ENCODE data around the gene USP19. TPM values are rescaled to one million over a fixed set of nuclear protein-coding genes. Genes with fewer than 3 reads are reported as not detected.
A peak's percentile ranks its signal among the peaks of the same experiment; 100 is the strongest.

USP19 gene
- total RNA-seq, 1 experiment from 2014 or later = 73.3 TPM

DNA sequence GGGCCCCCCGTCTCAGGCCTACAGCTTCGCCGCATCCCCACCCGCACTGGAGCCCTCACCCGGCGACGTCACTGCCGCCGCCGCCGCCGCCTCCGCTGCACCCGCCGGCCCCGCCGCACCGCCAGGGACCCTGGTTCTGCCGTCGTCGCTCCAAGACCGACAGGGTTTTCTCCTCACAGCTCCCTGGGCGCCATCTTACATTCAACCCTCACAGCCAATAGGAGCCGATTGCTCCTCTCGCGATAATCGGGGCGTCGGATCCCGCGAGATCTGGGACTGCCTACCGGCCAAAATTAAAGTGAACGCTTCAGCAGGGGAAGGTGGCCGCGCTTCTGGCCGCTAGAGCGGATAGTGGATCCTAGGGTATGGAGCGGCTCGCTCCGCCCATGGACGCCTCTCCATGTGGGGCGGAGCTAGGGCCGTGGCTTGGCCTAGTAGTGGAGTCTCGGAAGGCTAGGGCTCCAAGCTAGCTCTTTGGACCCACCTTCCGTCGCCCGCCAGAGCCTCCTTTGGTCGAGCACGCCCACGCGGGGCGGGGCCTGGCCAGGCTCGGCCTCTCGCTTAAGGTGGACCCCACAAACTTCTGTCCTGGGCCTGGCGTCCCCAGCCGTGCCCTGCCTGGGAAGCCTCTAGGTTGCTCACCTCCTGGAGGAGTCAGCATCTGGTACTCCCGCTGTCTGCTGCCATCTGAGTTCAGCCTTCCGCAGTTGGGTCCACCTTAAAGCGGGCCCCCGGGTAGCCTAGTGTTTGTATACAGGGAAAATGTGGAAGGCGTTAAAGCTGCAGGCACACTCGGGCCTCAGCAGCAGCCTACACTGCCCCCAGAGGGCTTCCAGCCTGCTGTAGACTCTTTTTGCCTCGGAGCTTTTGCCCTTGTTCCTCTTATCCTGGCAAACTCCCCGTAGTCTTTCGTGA lies 26.5 kb downstream of the USP19 start, which contains the start of gene QRICH1:
QRICH1 (minus strand) TSS at position 219 of the 915 bp plus-strand sequence. CDS start 17,054 bp downstream, outside the sequence.
- Mint-ChIP-seq H3K36me3 (peaks cover 30% of the 10 kb centered on the region), H3K27ac (peak within 1 kb of the TSS; percentile 97), H3K4me3 (peak within 1 kb of the TSS; percentile 89), H3K4me1 (peaks cover 8% of the 10 kb centered on the region), H3K9me3 (no peaks in the 10 kb centered on the region), H3K27me3 (ENCODE audit: low read depth) (no peaks in the 10 kb centered on the region)
- CTCF ChIA-PET = interaction anchor here (0.5 to 3.7 kb wide), 29 partner anchors 10 to 658 kb away, joined by 3 to 38 read pairs (median 5); partner anchors contain the start of genes AMT, IMPDH2, KLHDC8B and LAMB2
- POLR2A ChIA-PET = interaction anchor here (0.5 to 3.1 kb wide), 24 partner anchors 10 to 376 kb away, joined by 3 to 40 read pairs (median 6); partner anchors contain the start of genes DAG1, IMPDH2, KLHDC8B and LAMB2
- peak; percentile 98 for DNase-seq (ENCODE audit: low spot score)
- ATAC-seq = peak; percentile 84
- TF ChIP-seq, protein P1, sequence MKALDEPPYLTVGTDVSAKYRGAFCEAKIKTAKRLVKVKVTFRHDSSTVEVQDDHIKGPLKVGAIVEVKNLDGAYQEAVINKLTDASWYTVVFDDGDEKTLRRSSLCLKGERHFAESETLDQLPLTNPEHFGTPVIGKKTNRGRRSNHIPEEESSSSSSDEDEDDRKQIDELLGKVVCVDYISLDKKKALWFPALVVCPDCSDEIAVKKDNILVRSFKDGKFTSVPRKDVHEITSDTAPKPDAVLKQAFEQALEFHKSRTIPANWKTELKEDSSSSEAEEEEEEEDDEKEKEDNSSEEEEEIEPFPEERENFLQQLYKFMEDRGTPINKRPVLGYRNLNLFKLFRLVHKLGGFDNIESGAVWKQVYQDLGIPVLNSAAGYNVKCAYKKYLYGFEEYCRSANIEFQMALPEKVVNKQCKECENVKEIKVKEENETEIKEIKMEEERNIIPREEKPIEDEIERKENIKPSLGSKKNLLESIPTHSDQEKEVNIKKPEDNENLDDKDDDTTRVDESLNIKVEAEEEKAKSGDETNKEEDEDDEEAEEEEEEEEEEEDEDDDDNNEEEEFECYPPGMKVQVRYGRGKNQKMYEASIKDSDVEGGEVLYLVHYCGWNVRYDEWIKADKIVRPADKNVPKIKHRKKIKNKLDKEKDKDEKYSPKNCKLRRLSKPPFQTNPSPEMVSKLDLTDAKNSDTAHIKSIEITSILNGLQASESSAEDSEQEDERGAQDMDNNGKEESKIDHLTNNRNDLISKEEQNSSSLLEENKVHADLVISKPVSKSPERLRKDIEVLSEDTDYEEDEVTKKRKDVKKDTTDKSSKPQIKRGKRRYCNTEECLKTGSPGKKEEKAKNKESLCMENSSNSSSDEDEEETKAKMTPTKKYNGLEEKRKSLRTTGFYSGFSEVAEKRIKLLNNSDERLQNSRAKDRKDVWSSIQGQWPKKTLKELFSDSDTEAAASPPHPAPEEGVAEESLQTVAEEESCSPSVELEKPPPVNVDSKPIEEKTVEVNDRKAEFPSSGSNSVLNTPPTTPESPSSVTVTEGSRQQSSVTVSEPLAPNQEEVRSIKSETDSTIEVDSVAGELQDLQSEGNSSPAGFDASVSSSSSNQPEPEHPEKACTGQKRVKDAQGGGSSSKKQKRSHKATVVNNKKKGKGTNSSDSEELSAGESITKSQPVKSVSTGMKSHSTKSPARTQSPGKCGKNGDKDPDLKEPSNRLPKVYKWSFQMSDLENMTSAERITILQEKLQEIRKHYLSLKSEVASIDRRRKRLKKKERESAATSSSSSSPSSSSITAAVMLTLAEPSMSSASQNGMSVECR (CRISPR knock-in tag; IDR thresholded peaks at IDR 0.05; ENCODE audit: borderline replicate concordance) = peak; percentile 45; the same call in 1 of the 2 replicates
- TF ChIP-seq, protein P2, sequence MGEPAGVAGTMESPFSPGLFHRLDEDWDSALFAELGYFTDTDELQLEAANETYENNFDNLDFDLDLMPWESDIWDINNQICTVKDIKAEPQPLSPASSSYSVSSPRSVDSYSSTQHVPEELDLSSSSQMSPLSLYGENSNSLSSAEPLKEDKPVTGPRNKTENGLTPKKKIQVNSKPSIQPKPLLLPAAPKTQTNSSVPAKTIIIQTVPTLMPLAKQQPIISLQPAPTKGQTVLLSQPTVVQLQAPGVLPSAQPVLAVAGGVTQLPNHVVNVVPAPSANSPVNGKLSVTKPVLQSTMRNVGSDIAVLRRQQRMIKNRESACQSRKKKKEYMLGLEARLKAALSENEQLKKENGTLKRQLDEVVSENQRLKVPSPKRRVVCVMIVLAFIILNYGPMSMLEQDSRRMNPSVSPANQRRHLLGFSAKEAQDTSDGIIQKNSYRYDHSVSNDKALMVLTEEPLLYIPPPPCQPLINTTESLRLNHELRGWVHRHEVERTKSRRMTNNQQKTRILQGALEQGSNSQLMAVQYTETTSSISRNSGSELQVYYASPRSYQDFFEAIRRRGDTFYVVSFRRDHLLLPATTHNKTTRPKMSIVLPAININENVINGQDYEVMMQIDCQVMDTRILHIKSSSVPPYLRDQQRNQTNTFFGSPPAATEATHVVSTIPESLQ (CRISPR knock-in tag; IDR thresholded peaks at IDR 0.05) = no peak
- TF ChIP-seq, protein P3, sequence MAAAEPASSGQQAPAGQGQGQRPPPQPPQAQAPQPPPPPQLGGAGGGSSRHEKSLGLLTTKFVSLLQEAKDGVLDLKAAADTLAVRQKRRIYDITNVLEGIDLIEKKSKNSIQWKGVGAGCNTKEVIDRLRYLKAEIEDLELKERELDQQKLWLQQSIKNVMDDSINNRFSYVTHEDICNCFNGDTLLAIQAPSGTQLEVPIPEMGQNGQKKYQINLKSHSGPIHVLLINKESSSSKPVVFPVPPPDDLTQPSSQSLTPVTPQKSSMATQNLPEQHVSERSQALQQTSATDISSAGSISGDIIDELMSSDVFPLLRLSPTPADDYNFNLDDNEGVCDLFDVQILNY (CRISPR knock-in tag; IDR thresholded peaks at IDR 0.05) = no peak; the same call in 1 of the 2 replicates
- TF ChIP-seq ZNF671 (CRISPR knock-in tag; IDR thresholded peaks at IDR 0.05) = no peak
- TF ChIP-seq, protein P4, sequence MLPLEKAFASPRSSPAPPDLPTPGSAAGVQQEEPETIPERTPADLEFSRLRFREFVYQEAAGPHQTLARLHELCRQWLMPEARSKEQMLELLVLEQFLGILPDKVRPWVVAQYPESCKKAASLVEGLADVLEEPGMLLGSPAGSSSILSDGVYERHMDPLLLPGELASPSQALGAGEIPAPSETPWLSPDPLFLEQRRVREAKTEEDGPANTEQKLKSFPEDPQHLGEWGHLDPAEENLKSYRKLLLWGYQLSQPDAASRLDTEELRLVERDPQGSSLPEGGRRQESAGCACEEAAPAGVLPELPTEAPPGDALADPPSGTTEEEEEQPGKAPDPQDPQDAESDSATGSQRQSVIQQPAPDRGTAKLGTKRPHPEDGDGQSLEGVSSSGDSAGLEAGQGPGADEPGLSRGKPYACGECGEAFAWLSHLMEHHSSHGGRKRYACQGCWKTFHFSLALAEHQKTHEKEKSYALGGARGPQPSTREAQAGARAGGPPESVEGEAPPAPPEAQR (CRISPR knock-in tag; IDR thresholded peaks at IDR 0.05) = no peak
- peak; percentile 95 for TF ChIP-seq FOXK1 (CRISPR knock-in tag; IDR thresholded peaks at IDR 0.05)
- TF ChIP-seq, protein P5, sequence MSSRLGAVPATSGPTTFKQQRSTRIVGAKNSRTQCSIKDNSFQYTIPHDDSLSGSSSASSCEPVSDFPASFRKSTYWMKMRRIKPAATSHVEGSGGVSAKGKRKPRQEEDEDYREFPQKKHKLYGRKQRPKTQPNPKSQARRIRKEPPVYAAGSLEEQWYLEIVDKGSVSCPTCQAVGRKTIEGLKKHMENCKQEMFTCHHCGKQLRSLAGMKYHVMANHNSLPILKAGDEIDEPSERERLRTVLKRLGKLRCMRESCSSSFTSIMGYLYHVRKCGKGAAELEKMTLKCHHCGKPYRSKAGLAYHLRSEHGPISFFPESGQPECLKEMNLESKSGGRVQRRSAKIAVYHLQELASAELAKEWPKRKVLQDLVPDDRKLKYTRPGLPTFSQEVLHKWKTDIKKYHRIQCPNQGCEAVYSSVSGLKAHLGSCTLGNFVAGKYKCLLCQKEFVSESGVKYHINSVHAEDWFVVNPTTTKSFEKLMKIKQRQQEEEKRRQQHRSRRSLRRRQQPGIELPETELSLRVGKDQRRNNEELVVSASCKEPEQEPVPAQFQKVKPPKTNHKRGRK (CRISPR knock-in tag; IDR thresholded peaks at IDR 0.05; ENCODE audit: borderline replicate concordance) = no peak
- TF ChIP-seq GABPB1 (CRISPR knock-in tag; IDR thresholded peaks at IDR 0.05) = peak; percentile 33; the same call in 1 of the 2 replicates
- no peak for TF ChIP-seq KAT7 (CRISPR knock-in tag; IDR thresholded peaks at IDR 0.05; ENCODE audit: borderline replicate concordance)
- TF ChIP-seq NFYB (CRISPR knock-in tag; conservative IDR thresholded peaks at IDR 0.05; ENCODE audit: low read depth) = peak; percentile 94
- peak; percentile 79; the same call in 1 of the 2 replicates for TF ChIP-seq MYBL2 (CRISPR knock-in tag; IDR thresholded peaks at IDR 0.05)
- no peak for TF ChIP-seq NR1H2 (CRISPR knock-in tag; IDR thresholded peaks at IDR 0.05)
- TF ChIP-seq, protein P6, sequence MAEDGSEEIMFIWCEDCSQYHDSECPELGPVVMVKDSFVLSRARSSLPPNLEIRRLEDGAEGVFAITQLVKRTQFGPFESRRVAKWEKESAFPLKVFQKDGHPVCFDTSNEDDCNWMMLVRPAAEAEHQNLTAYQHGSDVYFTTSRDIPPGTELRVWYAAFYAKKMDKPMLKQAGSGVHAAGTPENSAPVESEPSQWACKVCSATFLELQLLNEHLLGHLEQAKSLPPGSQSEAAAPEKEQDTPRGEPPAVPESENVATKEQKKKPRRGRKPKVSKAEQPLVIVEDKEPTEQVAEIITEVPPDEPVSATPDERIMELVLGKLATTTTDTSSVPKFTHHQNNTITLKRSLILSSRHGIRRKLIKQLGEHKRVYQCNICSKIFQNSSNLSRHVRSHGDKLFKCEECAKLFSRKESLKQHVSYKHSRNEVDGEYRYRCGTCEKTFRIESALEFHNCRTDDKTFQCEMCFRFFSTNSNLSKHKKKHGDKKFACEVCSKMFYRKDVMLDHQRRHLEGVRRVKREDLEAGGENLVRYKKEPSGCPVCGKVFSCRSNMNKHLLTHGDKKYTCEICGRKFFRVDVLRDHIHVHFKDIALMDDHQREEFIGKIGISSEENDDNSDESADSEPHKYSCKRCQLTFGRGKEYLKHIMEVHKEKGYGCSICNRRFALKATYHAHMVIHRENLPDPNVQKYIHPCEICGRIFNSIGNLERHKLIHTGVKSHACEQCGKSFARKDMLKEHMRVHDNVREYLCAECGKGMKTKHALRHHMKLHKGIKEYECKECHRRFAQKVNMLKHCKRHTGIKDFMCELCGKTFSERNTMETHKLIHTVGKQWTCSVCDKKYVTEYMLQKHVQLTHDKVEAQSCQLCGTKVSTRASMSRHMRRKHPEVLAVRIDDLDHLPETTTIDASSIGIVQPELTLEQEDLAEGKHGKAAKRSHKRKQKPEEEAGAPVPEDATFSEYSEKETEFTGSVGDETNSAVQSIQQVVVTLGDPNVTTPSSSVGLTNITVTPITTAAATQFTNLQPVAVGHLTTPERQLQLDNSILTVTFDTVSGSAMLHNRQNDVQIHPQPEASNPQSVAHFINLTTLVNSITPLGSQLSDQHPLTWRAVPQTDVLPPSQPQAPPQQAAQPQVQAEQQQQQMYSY (CRISPR knock-in tag; IDR thresholded peaks at IDR 0.05) = peak; percentile 65; the same call in 1 of the 2 replicates
- TF ChIP-seq ZNF416 (CRISPR knock-in tag; IDR thresholded peaks at IDR 0.05) = no peak
- 0 out of 2 replicates have a peak, but pooled peaks have one; percentile 61 for TF ChIP-seq SMAD3 (CRISPR knock-in tag; IDR thresholded peaks at IDR 0.05; ENCODE audit: borderline replicate concordance)
- TF ChIP-seq, protein P7, sequence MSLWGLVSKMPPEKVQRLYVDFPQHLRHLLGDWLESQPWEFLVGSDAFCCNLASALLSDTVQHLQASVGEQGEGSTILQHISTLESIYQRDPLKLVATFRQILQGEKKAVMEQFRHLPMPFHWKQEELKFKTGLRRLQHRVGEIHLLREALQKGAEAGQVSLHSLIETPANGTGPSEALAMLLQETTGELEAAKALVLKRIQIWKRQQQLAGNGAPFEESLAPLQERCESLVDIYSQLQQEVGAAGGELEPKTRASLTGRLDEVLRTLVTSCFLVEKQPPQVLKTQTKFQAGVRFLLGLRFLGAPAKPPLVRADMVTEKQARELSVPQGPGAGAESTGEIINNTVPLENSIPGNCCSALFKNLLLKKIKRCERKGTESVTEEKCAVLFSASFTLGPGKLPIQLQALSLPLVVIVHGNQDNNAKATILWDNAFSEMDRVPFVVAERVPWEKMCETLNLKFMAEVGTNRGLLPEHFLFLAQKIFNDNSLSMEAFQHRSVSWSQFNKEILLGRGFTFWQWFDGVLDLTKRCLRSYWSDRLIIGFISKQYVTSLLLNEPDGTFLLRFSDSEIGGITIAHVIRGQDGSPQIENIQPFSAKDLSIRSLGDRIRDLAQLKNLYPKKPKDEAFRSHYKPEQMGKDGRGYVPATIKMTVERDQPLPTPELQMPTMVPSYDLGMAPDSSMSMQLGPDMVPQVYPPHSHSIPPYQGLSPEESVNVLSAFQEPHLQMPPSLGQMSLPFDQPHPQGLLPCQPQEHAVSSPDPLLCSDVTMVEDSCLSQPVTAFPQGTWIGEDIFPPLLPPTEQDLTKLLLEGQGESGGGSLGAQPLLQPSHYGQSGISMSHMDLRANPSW (CRISPR knock-in tag; conservative IDR thresholded peaks at IDR 0.05; ENCODE audit: low read depth) = no peak
- TF ChIP-seq TEAD4 (CRISPR knock-in tag; IDR thresholded peaks at IDR 0.05) = peak; percentile 51; the same call in 1 of the 2 replicates
- no peak for TF ChIP-seq JAZF1 (CRISPR knock-in tag; IDR thresholded peaks at IDR 0.05)
